Large intestine (tissue), 3 donors: ENCODE measurements around the gene CAPZB. TPM values are rescaled to one million over a fixed set of nuclear protein-coding genes. Genes with fewer than 3 reads are reported as not detected.

Experiments used
- DNase-seq, 2 donors: peaks; one replicate each; pipeline versions ENCODE4 v3.0.0 to v3.0.0-alpha.2; 2013
- H3K27ac ChIP-seq: one replicate; pipeline ENCODE4 v1.5.1; 2013; ENCODE audit warnings: low read length
- H3K27me3 ChIP-seq: 2 replicates; pipeline ENCODE4 v1.6.1; 2013; ENCODE audit warnings: low read length; ENCODE audit not compliant: control insufficient read depth, insufficient read depth
- H3K36me3 ChIP-seq: 2 replicates; pipeline ENCODE4 v1.6.1; 2013; ENCODE audit warnings: low read length; ENCODE audit not compliant: control insufficient read depth, insufficient read depth
- H3K4me1 ChIP-seq: one replicate; pipeline ENCODE4 v1.6.1; 2013; ENCODE audit warnings: low read length; ENCODE audit not compliant: control insufficient read depth, insufficient read depth
- H3K4me3 ChIP-seq: one replicate; pipeline ENCODE4 v1.5.1; 2013; ENCODE audit warnings: low read length
- H3K9me3 ChIP-seq: one replicate; pipeline ENCODE4 v1.6.1; 2013; ENCODE audit warnings: mild to moderate bottlenecking, low read depth, low read length, moderate library complexity; ENCODE audit not compliant: control insufficient read depth
- WGBS: methylation state at CpG from one replicate; pipeline ENCODE4 v1.1.5; 2013; ENCODE audit warnings: low lambda C conversion rate; ENCODE audit not compliant: insufficient coverage; 5-methylcytosine and 5-hydroxymethylcytosine counted together
- polyA plus RNA-seq: library from polyadenylated mRNA; unstranded; fragments of 120-200 nt; gene quantifications from one replicate; pipeline ENCODE4 v1.2.1, GENCODE V29; 2013

CAPZB gene
- polyA plus RNA-seq, 1 donor = 245 TPM

- no CpG with 5 or more reads among the region's 7 CpGs for WGBS
- H3K27ac ChIP-seq = no peak overlapping the region
- peaks cover 9% of the 10 kb centered on the region for H3K4me1 ChIP-seq
- no peak overlapping the region for H3K4me3 ChIP-seq
- no peak for DNase-seq
- H3K9me3 ChIP-seq = no peaks in the 10 kb centered on the region
- H3K27me3 ChIP-seq = no peaks in the 10 kb centered on the region
- peaks cover 22% of the 10 kb centered on the region for H3K36me3 ChIP-seq
Observed at GRCh38 chr1:19409477-19410341, 75.6 kb downstream of the CAPZB start.

- no peak for DNase-seq
- Histone ChIP-seq H3K9me3 (no peaks in the 10 kb centered on the region), H3K4me3 (no peak overlapping the region), H3K27me3 (no peaks in the 10 kb centered on the region), H3K36me3 (peaks cover 26% of the 10 kb centered on the region), H3K4me1 (peaks cover 2% of the 10 kb centered on the region), H3K27ac (no peak overlapping the region)
- WGBS = no CpG with 5 or more reads among the region's 8 CpGs
Observed at GRCh38 chr1:19407494-19408096, 77.7 kb downstream of the CAPZB start.

GRCh38 chr1:19406680-19407079 lies 78.7 kb downstream of the CAPZB start:
- no CpG with 5 or more reads among the region's 5 CpGs for WGBS
- Histone ChIP-seq H3K4me3 (no peak overlapping the region), H3K4me1 (peaks cover 8% of the 10 kb centered on the region), H3K36me3 (peaks cover 25% of the 10 kb centered on the region), H3K9me3 (no peaks in the 10 kb centered on the region), H3K27me3 (no peaks in the 10 kb centered on the region), H3K27ac (peak overlapping the region; percentile 15)
- no peak for DNase-seq

DNA sequence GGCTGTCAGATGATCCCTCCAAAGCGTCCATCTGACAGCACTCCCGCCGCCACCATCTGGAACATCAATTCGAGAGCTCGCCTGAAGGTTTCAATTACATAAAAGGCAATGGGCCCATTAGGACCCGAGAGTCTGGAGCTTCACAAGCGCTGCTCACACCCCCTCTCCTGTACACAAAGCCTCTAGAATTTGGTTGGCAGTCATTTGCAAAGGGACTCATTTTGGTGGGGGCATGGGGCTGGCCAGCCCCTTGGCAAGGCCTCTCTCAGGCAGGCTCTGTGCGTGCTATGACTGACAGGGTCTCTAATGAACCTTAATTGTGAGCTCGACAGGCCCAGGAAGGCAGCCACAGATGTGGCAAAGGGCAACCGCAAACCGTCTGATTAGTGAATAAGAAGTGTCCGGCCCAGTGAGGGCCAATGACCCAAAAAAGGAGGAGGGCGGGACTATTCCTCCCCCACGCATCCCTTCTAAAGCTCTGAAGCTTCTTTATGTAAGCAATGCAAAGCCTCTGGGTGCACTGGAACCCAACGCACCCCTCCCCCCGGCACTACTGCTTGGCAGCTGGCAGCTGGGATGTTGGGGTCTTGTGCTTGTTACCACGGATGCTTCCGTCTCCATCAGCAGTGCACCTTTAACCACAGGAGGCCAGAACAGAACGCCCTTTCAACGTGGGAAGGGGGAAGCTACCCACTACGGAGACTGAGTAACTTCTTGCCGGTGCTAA lies 79.4 kb downstream of the CAPZB start:
- H3K27ac ChIP-seq = peak overlapping the region; percentile 55
- no peak overlapping the region for H3K4me3 ChIP-seq
- DNase-seq = no peak
- peaks cover 26% of the 10 kb centered on the region for H3K36me3 ChIP-seq
- WGBS = 60% methylated on average over 1 of the region's 22 CpGs
- H3K4me1 ChIP-seq = peaks cover 8% of the 10 kb centered on the region
- no peaks in the 10 kb centered on the region for H3K27me3 ChIP-seq
- H3K9me3 ChIP-seq = no peaks in the 10 kb centered on the region

GRCh38 chr1:19405195-19405760 lies 80.1 kb downstream of the CAPZB start:
- no peak overlapping the region for H3K4me3 ChIP-seq
- no peaks in the 10 kb centered on the region for H3K27me3 ChIP-seq
- peak overlapping the region; percentile 0 for H3K27ac ChIP-seq
- WGBS = 87% methylated on average over 4 of the region's 10 CpGs
- H3K4me1 ChIP-seq = peaks cover 8% of the 10 kb centered on the region
- DNase-seq = no peak
- H3K36me3 ChIP-seq = peaks cover 24% of the 10 kb centered on the region
- no peaks in the 10 kb centered on the region for H3K9me3 ChIP-seq

- WGBS = no CpG with 5 or more reads among the region's 5 CpGs
- H3K36me3 ChIP-seq = peaks cover 28% of the 10 kb centered on the region
Observed at GRCh38 chr1:19404748-19405147, 80.6 kb downstream of the CAPZB start.

DNA sequence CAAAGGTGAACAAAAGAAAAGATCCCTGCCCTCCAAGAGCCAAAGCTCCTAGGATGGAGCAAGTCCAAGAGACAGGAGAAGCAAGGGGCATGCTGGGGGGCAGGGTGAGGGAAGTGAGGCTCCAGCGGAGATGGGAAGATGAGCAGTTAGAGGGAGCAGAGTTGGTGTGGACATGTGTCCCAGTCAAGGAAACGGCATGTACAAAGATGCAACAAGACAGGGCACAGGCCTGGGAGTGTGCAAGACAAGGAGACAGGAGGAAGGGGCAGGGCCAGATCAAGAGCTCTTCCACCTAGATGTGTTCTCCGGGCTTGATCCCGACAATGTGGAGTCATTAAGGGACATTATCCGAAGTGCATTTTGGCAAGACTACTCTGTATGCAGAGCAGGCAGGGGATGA lies 82.1 kb downstream of the CAPZB start:
- no peak overlapping the region for H3K4me3 ChIP-seq
- no peak for DNase-seq
- H3K27ac ChIP-seq = no peak overlapping the region
- peaks cover 28% of the 10 kb centered on the region for H3K36me3 ChIP-seq
- H3K4me1 ChIP-seq = peaks cover 13% of the 10 kb centered on the region
- WGBS = 100% methylated on average over 1 of the region's 5 CpGs
- H3K9me3 ChIP-seq = no peaks in the 10 kb centered on the region
- no peaks in the 10 kb centered on the region for H3K27me3 ChIP-seq

More at GRCh38 chr1:19404748-19405147, 80.6 kb downstream of the CAPZB start:
- Histone ChIP-seq H3K9me3 (no peaks in the 10 kb centered on the region), H3K4me3 (no peak overlapping the region), H3K27me3 (no peaks in the 10 kb centered on the region), H3K27ac (no peak overlapping the region), H3K4me1 (peaks cover 13% of the 10 kb centered on the region)
- DNase-seq = no peak

GRCh38 chr1:19402031-19402813 lies 83.1 kb downstream of the CAPZB start:
- H3K4me3 ChIP-seq = no peak overlapping the region
- WGBS = no CpG with 5 or more reads among the region's 7 CpGs
- DNase-seq = no peak
- H3K4me1 ChIP-seq = peaks cover 13% of the 10 kb centered on the region
- H3K27me3 ChIP-seq = no peaks in the 10 kb centered on the region
- H3K9me3 ChIP-seq = no peaks in the 10 kb centered on the region
- peaks cover 34% of the 10 kb centered on the region for H3K36me3 ChIP-seq
- H3K27ac ChIP-seq = peak overlapping the region; percentile 20

GRCh38 chr1:19401535-19401889 lies 83.8 kb downstream of the CAPZB start:
- DNase-seq = no peak
- no peaks in the 10 kb centered on the region for H3K9me3 ChIP-seq
- H3K36me3 ChIP-seq = peaks cover 34% of the 10 kb centered on the region
- H3K4me3 ChIP-seq = no peak overlapping the region
- peaks cover 13% of the 10 kb centered on the region for H3K4me1 ChIP-seq
- no peaks in the 10 kb centered on the region for H3K27me3 ChIP-seq
- H3K27ac ChIP-seq = no peak overlapping the region
- no CpG with 5 or more reads among the region's 3 CpGs for WGBS
